ENCODE data around the gene CCDC194. TPM values are rescaled to one million over a fixed set of nuclear protein-coding genes. Genes with fewer than 3 reads are reported as not detected.

CCDC194 gene
- polyA plus RNA-seq, 3 donors: not detected

DNA sequence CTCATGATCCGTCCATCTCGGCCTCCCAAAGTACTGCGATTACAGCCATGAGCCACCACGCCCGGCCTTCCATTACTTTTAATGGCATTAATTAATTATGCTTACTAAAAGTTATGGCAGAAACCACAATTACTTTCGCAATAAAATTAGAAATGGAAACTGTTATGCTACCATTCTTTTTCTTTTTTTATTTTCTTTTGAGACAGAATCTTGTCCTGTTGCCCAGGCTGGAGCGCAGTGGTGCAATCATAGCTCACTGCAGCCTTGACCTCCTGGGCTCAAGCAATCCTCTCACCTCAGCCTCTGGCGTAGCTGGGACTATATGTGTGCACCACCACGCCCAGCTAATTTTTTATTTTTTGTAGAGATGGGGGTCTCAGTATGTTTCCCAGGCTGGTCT is 16.0 kb upstream of the CCDC194 start:
- WGBS, 3 donors: 76 to 84% (median 78%) methylated on average over 9 of the region's 9 CpGs
- no peak overlapping the region for H3K27ac ChIP-seq (ENCODE audit: low read depth, low read length)

DNA sequence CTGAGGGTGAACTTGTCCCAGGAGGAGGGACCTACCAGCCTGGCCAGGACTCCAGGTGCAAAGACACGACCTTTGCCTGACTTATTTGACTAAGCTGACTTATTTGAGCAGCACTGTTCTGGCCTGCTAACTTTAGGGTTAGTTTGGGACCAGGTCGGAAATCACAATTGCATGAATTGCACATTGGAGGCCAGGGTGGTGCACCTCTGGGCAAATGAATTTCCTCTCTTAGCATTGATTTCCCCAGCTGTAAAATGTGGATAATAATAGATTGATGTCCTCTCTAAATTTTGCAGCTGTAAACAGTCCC is 12.8 kb upstream of the CCDC194 start:
- WGBS, 3 donors: 16 to 32% (median 18%) methylated on average over 2 of the region's 2 CpGs
- no peak overlapping the region for H3K27ac ChIP-seq (ENCODE audit: low read depth, low read length)

DNA sequence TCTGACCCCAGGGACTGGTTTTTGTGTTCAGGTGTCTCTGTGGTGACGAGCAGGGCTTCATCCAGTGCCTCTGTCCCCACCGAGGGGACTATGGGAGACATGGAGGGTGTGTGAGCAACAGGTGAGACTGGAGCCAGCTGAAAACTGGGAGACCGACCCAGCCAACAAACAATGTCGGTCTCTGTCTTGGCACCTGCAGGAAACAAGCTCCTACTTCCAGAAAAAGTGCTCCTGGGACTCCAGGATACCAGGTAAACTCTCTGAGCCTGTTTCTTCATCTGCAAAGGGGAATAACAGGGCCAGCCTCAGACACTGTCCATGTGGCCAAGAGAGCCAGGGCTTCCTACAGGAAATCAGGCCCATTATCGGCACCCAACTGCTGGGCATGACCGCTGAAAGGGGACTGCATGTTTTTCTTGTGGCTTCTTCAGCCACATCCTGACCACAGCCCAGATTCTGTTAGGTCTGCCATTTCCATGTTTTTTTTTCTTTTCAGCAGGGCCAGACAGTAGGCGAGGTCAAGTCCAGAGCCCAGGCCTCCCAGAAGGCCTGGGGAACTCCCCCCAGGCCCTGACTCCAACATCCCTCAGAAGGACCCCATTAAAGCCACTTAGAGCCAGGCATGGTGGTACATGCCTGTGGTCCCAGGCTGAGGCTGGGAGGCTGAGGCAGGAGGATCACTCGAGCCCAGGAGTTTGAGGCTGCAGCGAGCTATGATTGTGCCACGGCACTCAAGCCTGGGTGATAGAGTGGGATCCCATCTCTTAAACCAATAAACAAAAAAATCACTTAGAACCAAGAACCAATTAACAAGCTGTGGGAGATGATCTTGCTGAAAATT is 12.3 kb upstream of the CCDC194 start:
- WGBS, 3 donors: 42 to 76% (median 46%) methylated on average over 10 of the region's 10 CpGs
- no peak overlapping the region for H3K27ac ChIP-seq (ENCODE audit: low read depth, low read length)

DNA sequence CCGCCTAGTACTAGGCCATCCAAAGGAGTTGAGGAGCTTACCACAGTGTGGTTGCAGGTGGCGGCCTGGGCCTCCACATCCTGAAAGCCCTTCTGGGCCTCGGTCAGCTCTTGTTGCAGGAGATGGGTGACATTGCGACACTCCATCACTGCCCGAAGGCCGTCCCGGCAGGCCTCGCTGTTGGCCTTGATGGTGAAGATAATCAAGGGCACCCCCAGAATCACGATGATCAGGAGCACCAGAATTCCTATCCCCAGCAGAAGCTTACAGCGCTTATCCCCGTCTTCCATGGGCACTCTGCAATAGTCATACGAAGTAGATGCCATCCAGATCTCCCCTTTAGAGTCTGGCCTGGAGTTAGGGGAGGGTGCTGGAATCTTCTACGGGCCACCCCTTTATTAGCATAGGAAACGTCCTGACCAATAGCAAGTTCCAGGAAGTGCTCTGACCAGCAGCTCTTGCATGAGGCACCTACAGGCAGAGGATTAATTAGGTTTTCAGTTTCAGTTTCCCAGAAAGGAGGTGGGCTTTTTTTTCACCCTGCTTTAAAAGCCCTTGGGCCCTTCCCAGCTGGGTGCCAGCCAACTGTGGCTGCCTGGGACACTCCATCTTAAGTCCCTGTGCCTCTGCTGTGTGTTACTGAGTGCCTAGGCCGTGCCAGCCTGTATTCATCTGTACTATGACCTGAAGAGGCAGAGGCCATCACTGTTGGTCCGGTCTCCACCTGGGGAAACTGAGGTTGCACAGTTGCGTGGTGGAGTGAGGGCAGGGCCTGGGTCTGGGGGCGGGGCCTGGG is 11.5 kb upstream of the CCDC194 start, which contains the start of gene BST2:
Gene BST2, minus strand, starts transcription at position 381 of the 796 bp plus-strand sequence. Its CDS starts 55 bp downstream, at position 326.
- H3K27ac ChIP-seq (ENCODE audit: low read depth, low read length): no peak within 1 kb of the TSS
- 17 to 59% (median 25%) methylated on average over 18 of the region's 18 CpGs for WGBS, 3 donors

DNA sequence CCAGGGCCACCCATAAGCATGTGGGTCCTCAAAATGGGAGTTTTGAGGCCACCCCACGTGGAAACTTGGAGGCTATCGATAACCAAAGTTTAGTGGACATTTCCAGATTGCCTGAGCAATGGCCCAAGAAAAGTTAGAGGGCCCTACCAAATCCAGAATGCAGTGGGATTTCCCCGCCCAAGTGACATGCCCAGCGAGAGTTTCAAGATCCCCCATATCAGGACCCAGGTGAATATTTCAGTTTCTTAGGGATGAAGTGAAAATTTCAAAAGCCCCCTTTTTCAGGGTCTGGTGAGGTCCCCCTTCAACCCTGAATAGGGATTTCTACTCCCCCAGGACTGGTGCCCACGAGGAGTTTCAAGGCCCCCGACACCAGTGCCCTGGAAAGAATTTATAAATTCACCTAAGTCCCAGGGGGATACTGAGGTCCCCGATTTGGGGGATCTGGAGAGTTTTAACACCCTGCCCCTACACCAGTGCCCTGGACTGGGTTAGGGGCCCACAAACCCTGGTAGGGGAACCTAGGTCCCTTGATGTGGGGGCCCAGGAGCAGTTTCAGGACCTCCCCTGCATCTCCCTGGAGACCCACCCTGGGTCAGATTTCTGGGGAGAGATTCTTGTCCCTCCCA is 10.7 kb upstream of the CCDC194 start:
- no peak overlapping the region for H3K27ac ChIP-seq (ENCODE audit: low read depth, low read length)
- WGBS, 3 donors: 39 to 79% (median 40%) methylated on average over 7 of the region's 7 CpGs

DNA sequence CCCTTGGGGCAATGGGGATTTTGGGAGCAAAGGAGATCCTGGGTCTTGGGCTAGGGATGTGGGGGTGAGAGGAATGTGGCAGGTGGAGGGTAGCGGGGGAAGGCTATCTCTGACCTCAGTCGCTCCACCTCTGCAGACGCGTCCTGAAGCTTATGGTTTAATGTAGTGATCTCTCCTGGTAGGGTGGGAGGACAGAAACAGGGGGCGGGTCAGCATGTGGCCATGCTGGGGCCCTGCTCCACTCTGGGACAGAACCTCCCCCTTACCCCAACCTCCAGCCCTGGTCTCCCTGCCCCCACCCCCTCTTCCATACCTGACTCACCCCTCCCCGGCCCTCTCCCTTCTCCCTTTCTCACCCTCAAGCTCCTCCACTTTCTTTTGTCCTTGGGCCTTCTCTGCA is 10.0 kb upstream of the CCDC194 start:
- H3K27ac ChIP-seq (ENCODE audit: low read depth, low read length): no peak overlapping the region
- 44 to 87% (median 51%) methylated on average over 4 to 6 of the region's 6 CpGs for WGBS, 3 donors

DNA sequence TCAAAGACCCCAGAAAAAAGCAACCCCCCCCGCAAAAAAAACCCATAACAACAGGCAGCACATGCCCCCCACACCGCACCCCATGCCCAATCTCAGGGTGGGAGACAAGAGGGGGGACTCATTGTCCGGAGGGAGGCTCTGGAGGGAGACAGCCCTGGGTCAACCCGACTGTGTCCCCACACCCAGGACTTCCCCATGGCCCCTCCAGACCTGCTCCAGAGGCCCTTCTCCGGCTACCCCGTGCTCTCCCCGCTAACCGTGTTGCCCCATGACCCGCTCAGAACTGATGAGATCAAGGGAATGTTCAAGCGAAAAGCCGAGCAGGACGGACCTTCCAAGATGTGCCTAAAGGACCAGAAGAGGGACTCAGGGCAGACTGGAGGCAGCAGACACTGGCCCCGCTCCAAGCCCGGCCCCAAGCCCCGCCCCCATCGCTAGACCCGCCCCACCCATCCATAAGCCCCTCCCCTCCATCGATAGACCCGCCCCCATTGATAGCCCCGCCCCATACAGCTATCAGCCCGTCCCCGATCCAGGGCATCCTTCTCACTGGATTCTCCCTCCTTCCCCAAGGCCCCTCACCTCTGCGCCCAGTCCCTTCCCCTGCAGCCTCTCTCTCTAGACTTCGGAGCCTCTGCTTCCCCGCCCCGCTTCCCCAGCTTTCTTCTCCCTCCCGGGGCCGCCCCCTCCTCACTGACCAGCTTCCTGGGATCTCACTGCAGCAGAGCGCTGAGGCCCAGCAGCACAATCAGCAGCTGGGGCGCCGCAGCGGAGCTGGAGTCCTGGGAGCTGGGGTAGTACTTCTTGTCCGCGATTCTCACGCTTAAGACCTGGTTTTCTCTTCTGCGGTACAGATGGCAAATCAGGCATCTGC is 9.2 kb upstream of the CCDC194 start:
- no peak overlapping the region for H3K27ac ChIP-seq (ENCODE audit: low read depth, low read length)
- 46 to 54% (median 48%) methylated on average over 25 to 35 of the region's 36 CpGs for WGBS, 3 donors

DNA sequence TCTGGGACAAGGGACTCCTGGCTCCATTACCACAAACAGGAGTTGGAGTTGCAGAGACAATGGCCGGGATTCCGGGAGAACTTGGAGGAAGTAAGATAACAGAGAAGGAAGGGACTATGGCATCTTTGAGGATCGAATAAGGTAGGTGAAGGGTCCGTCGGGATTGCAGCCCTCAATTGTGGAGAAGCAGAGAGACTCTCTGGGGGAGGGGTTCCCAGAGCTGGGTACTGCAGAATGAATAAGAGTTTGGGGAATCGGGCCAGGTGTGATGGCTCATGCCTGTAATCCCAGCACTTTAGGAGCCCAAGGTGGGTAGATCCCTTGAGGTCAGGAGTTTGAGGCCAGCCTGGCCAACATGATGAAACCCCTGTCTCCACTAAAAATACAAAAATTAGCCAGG is 7.6 kb upstream of the CCDC194 start:
- no peak overlapping the region for H3K27ac ChIP-seq (ENCODE audit: low read depth, low read length)
- WGBS, 3 donors: 73 to 83% (median 75%) methylated on average over 6 of the region's 6 CpGs

DNA sequence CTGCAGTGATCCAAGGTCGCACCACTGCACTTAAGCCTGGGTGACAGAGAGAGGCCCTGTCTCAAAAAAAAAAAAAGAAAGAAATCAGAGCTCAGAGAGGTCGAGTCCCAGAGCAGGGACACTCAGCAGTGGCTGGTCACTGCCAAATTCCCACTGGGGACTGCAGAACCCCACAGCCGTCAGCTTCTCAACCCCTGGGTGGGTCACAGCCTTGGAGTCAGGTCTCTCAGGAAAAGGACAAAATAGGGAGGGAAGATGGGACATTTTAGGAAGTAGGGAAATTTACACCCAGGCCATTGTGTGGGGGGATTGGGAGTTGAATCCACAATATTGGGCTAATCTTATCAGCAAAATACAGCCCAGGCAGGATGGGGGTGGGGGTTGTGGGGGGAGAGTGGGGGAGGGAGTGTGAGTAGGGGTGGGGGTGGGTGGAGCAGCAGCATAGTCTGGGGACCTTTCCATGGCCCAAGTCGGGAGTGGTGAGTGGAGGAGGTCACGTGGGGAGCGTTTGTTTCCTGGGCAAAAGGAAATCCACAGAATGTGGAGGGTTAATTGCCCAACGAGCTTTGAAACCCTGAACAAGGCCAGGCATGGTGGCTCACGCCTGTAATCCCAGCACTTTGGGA is 5.0 kb upstream of the CCDC194 start:
- WGBS, 3 donors: 44 to 59% (median 49%) methylated on average over 8 of the region's 8 CpGs
- H3K27ac ChIP-seq (ENCODE audit: low read depth, low read length): no peak overlapping the region

DNA sequence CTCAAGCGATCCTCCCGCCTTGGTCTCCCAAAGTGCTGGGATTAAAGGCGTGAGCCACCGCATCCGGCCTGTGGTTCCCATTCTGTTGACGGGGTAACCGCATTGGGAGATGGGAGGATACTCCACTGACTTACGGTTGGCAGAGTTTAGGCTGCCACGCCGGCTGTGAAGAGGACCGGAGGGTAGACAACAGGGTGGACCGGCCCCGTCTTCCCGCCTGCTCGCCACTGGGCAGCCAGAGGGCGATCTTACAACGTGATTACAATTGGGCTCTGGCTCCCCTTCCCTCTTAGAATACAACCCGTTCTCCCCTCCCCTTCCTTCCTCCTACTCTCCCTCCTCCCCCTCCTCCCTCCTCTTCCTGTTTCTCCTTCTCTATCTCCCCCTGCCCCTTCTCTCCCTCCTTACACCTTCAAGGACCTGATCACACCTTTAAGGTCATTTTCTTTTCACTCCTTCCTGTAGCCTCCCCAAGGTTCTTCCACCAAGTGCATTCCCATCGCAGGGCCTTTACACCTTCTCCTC is 957 bp upstream of the CCDC194 start:
- no peak overlapping the region for H3K27ac ChIP-seq (ENCODE audit: low read depth, low read length)
- 16 to 22% (median 17%) methylated on average over 18 to 19 of the region's 19 CpGs for WGBS, 3 donors

DNA sequence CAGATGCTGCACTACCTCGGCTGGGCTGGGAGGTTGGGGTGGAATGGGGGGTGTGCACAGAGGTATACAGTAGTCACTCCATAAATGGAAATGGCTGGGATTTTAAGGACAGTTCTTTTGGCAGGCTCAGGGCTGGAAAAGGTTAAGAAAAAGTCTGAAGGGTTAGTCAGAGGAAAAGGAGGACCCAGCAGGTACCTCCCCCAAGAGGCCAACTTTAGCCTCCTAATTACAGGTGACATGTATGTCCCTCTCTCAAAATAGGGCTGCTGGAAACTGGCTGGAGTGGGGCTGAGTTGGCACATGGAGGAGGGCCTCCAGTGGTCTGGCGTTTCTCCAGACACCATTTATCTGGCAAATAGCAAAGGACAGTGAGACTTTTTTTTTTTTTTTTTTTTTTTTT is 994 bp downstream of the CCDC194 start:
- H3K27ac ChIP-seq (ENCODE audit: low read depth, low read length): no peak overlapping the region
- WGBS, 3 donors: 30 to 45% (median 35%) methylated on average over 2 of the region's 2 CpGs

DNA sequence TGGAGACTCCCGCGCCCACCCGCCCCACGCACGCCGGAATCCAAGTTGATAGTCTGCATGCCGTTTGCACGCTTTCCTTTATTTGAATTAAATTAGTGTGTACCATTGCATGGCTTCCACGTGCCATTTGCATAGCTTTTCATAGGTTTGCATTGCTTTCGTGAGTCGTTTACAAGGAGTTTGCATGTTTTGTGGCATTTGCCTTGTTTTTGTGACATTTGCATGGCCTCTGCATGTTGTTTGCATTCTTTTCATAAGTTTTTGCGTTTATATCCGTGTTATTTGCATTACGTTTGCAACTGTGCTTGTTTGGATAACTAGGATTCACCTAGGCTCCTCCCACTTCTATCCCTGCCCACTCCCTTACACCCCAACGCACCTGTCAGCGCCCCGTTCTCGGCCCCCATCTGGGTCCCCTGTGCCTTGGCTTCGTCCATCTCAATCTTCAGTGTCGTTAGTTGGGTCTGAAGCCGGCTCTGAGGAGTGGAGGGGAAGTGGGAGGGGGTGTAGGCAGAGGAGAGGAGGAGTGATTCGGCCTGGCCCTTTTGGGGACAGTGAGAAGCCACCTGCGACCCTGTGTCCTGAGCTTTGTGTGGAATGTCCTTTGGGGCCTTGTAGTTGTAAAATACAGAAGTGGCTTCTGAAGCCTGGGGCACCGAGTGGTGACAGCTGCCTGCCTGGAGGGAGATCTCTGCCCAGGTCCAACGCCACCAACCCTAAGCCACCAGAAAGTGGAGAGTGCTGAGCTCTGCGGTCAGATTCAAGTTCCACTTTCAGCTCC is 2.4 kb downstream of the CCDC194 start:
- 7 to 11% (median 9%) methylated on average over 26 of the region's 26 CpGs for WGBS, 3 donors
- no peak overlapping the region for H3K27ac ChIP-seq (ENCODE audit: low read depth, low read length)

DNA sequence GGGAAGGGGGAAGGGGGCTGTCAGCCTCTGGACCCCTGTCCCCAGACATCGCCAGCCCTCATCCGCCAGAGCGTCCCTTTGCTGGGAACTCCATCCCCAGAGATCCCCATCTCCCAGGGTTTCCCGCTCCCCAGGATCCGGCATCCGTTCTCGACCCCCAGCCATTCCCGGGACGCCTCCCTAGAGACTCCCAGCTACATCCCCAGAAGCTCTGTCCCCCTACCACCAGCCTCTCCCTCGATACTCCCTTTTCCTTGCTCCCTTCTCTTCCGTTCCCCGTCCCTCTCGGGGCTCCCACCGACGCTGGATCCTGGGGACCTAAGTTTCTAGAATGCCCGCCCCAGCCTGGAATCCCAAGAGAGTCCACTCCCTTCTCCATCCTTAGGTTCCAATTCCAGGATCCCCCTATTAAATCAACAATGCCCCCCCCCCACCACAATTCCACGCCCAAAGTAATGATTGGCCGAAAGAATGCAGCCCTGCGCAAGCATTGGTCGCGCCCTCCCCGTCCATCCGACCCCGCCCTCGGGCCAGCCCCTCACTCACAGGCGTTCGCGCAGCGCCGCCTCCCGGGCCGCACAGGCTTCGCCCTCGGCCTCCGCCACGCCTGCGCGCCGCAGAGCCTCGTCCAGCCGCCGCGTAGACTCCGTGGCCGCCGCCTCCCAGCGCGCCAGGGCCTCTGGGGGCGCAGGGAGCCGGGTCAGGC is 3.2 kb downstream of the CCDC194 start:
- no peak overlapping the region for H3K27ac ChIP-seq (ENCODE audit: low read depth, low read length)

DNA sequence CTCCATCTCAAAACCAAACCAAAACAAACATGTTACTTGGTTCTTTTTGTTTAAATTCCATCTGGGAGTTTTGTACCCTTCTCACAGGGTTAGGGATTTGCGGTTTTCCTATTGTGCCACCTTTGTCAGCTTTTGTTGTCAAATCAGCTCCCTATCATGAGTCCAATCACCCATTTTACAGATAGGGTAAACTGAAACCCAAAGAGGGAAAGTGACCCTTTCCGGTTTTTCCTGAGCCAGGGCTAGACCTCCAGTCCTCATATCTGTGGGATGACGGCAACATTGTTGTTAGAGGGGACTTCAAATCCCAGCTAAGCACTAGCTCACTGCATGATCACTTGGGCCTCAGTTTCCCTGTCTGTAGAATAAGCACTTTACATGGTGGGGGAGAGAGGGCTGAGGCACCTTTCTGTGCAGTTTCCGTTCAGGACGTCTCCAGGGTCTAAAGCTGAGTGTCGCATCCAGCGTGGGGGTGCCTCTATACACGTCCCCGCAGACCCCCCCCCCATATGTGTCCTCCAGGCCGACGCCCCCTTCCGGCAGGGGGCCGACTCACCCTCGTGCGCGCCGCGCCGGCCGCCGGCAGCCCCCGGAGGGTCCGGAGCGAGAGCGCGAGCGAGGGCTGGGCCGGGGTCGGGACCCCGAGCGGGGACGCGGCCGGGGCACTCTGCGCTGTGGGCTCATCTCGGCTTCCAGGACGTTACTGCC is 3.9 kb downstream of the CCDC194 start:
- H3K27ac ChIP-seq (ENCODE audit: low read depth, low read length): no peak overlapping the region
- WGBS, 3 donors: 9 to 16% (median 10%) methylated on average over 16 to 37 of the region's 37 CpGs

More for the DNA sequence above, 3.2 kb downstream of the CCDC194 start:
- WGBS, 3 donors: 0 to 1% (median 1%) methylated on average over 48 to 50 of the region's 50 CpGs

DNA sequence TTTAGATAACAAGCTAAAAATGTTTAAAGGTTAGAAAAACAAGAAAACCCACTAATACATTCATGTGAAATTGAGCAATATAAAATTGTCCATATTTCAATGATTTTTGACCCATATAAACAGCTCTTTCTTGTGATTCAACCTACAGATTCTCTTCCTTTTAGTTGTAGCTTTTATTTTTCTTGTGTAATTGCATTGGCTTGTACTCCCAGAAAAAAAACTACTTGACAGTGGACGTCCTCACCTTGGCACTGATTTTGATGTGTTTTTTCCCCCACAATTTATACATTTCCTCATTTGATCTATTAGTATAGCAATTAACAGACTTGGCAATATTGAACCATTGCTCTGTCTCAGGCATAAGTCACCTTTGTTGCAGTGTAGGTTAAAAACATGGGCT is 4.7 kb downstream of the CCDC194 start:
- no peak overlapping the region for H3K27ac ChIP-seq (ENCODE audit: low read depth, low read length)
- 34 to 79% (median 65%) methylated on average over 1 of the region's 1 CpG for WGBS, 3 donors
